ENCODE results near the gene TBCA. TPM values are rescaled to one million over a fixed set of nuclear protein-coding genes. Genes with fewer than 3 reads are reported as not detected.

Gene TBCA
- polyA plus RNA-seq, 1 donor = 206 TPM

- H3K27ac ChIP-seq (ENCODE audit: low read length) = no peak overlapping the region
- H3K4me1 ChIP-seq (ENCODE audit: control insufficient read depth, insufficient read depth, low read length) = no peaks in the 10 kb centered on the region
- no peaks in the 10 kb centered on the region for H3K9me3 ChIP-seq (ENCODE audit: control insufficient read depth, low read depth, low read length)
- H3K36me3 ChIP-seq (ENCODE audit: control insufficient read depth, insufficient read depth, low read length) = peaks cover 7% of the 10 kb centered on the region
- no peaks in the 10 kb centered on the region for H3K27me3 ChIP-seq (ENCODE audit: control insufficient read depth, insufficient read depth, low read length)
- no peak for DNase-seq
- no peak overlapping the region for H3K4me3 ChIP-seq (ENCODE audit: low read length)
- WGBS (ENCODE audit: insufficient coverage, low lambda C conversion rate) = 100% methylated on average over 1 of the region's 6 CpGs
Observed at GRCh38 chr5:77683171-77683732, 92.9 kb downstream of the TBCA start.

GRCh38 chr5:77670526-77670925 lies 105.6 kb downstream of the TBCA start:
- H3K4me3 ChIP-seq (ENCODE audit: low read length) = no peak overlapping the region
- no peak overlapping the region for H3K27ac ChIP-seq (ENCODE audit: low read length)
- H3K36me3 ChIP-seq (ENCODE audit: control insufficient read depth, insufficient read depth, low read length) = no peaks in the 10 kb centered on the region
- WGBS (ENCODE audit: insufficient coverage, low lambda C conversion rate) = no CpG with 5 or more reads among the region's 3 CpGs
- H3K27me3 ChIP-seq (ENCODE audit: control insufficient read depth, insufficient read depth, low read length) = peaks cover 25% of the 10 kb centered on the region
- no peaks in the 10 kb centered on the region for H3K4me1 ChIP-seq (ENCODE audit: control insufficient read depth, insufficient read depth, low read length)
- DNase-seq = no peak
- no peaks in the 10 kb centered on the region for H3K9me3 ChIP-seq (ENCODE audit: control insufficient read depth, low read depth, low read length)

GRCh38 chr5:77669677-77670076 lies 106.5 kb downstream of the TBCA start:
- Histone ChIP-seq H3K4me1 (ENCODE audit: control insufficient read depth, insufficient read depth, low read length) (no peaks in the 10 kb centered on the region), H3K4me3 (ENCODE audit: low read length) (no peak overlapping the region), H3K9me3 (ENCODE audit: control insufficient read depth, low read depth, low read length) (no peaks in the 10 kb centered on the region), H3K27me3 (ENCODE audit: control insufficient read depth, insufficient read depth, low read length) (peaks cover 27% of the 10 kb centered on the region), H3K36me3 (ENCODE audit: control insufficient read depth, insufficient read depth, low read length) (no peaks in the 10 kb centered on the region), H3K27ac (ENCODE audit: low read length) (no peak overlapping the region)
- no peak for DNase-seq
- no CpG with 5 or more reads among the region's 1 CpG for WGBS (ENCODE audit: insufficient coverage, low lambda C conversion rate)

GRCh38 chr5:77663090-77663863 lies 112.9 kb downstream of the TBCA start:
- WGBS (ENCODE audit: insufficient coverage, low lambda C conversion rate) = 100% methylated on average over 3 of the region's 7 CpGs
- H3K27me3 ChIP-seq (ENCODE audit: control insufficient read depth, insufficient read depth, low read length) = peaks cover 26% of the 10 kb centered on the region
- DNase-seq = no peak

GRCh38 chr5:77662635-77663034 lies 113.5 kb downstream of the TBCA start:
- DNase-seq = no peak
- Histone ChIP-seq H3K36me3 (ENCODE audit: control insufficient read depth, insufficient read depth, low read length) (no peaks in the 10 kb centered on the region), H3K4me3 (ENCODE audit: low read length) (no peak overlapping the region), H3K27ac (ENCODE audit: low read length) (no peak overlapping the region), H3K4me1 (ENCODE audit: control insufficient read depth, insufficient read depth, low read length) (no peaks in the 10 kb centered on the region), H3K27me3 (ENCODE audit: control insufficient read depth, insufficient read depth, low read length) (peaks cover 26% of the 10 kb centered on the region), H3K9me3 (ENCODE audit: control insufficient read depth, low read depth, low read length) (no peaks in the 10 kb centered on the region)

More at GRCh38 chr5:77663090-77663863, 112.9 kb downstream of the TBCA start:
- no peak overlapping the region for H3K4me3 ChIP-seq (ENCODE audit: low read length)
- no peaks in the 10 kb centered on the region for H3K9me3 ChIP-seq (ENCODE audit: control insufficient read depth, low read depth, low read length)
- H3K4me1 ChIP-seq (ENCODE audit: control insufficient read depth, insufficient read depth, low read length) = no peaks in the 10 kb centered on the region
- no peak overlapping the region for H3K27ac ChIP-seq (ENCODE audit: low read length)
- no peaks in the 10 kb centered on the region for H3K36me3 ChIP-seq (ENCODE audit: control insufficient read depth, insufficient read depth, low read length)

GRCh38 chr5:77658662-77659061 lies 117.5 kb downstream of the TBCA start:
- DNase-seq = no peak
- Histone ChIP-seq H3K4me1 (ENCODE audit: control insufficient read depth, insufficient read depth, low read length) (no peaks in the 10 kb centered on the region), H3K27me3 (ENCODE audit: control insufficient read depth, insufficient read depth, low read length) (peaks cover 24% of the 10 kb centered on the region), H3K36me3 (ENCODE audit: control insufficient read depth, insufficient read depth, low read length) (no peaks in the 10 kb centered on the region), H3K27ac (ENCODE audit: low read length) (no peak overlapping the region), H3K4me3 (ENCODE audit: low read length) (no peak overlapping the region), H3K9me3 (ENCODE audit: control insufficient read depth, low read depth, low read length) (no peaks in the 10 kb centered on the region)

- Histone ChIP-seq H3K27me3 (ENCODE audit: control insufficient read depth, insufficient read depth, low read length) (peaks cover 78% of the 10 kb centered on the region), H3K4me3 (ENCODE audit: low read length) (no peak overlapping the region), H3K4me1 (ENCODE audit: control insufficient read depth, insufficient read depth, low read length) (no peaks in the 10 kb centered on the region), H3K27ac (ENCODE audit: low read length) (no peak overlapping the region), H3K9me3 (ENCODE audit: control insufficient read depth, low read depth, low read length) (no peaks in the 10 kb centered on the region), H3K36me3 (ENCODE audit: control insufficient read depth, insufficient read depth, low read length) (no peaks in the 10 kb centered on the region)
- DNase-seq = no peak
- no CpG with 5 or more reads among the region's 2 CpGs for WGBS (ENCODE audit: insufficient coverage, low lambda C conversion rate)
Observed at GRCh38 chr5:77651343-77651742, 124.8 kb downstream of the TBCA start.

GRCh38 chr5:77650686-77651085 lies 125.5 kb downstream of the TBCA start:
- Histone ChIP-seq H3K4me1 (ENCODE audit: control insufficient read depth, insufficient read depth, low read length) (no peaks in the 10 kb centered on the region), H3K9me3 (ENCODE audit: control insufficient read depth, low read depth, low read length) (peaks cover 4% of the 10 kb centered on the region), H3K27me3 (ENCODE audit: control insufficient read depth, insufficient read depth, low read length) (peaks cover 84% of the 10 kb centered on the region), H3K36me3 (ENCODE audit: control insufficient read depth, insufficient read depth, low read length) (no peaks in the 10 kb centered on the region), H3K4me3 (ENCODE audit: low read length) (no peak overlapping the region), H3K27ac (ENCODE audit: low read length) (no peak overlapping the region)
- no CpG with 5 or more reads among the region's 1 CpG for WGBS (ENCODE audit: insufficient coverage, low lambda C conversion rate)
- no peak for DNase-seq

- H3K36me3 ChIP-seq (ENCODE audit: control insufficient read depth, insufficient read depth, low read length) = no peaks in the 10 kb centered on the region
- peaks cover 90% of the 10 kb centered on the region for H3K27me3 ChIP-seq (ENCODE audit: control insufficient read depth, insufficient read depth, low read length)
- no peak for DNase-seq
- H3K9me3 ChIP-seq (ENCODE audit: control insufficient read depth, low read depth, low read length) = peaks cover 5% of the 10 kb centered on the region
- WGBS (ENCODE audit: insufficient coverage, low lambda C conversion rate) = no CpG with 5 or more reads among the region's 2 CpGs
- no peak overlapping the region for H3K27ac ChIP-seq (ENCODE audit: low read length)
- no peak overlapping the region for H3K4me3 ChIP-seq (ENCODE audit: low read length)
- no peaks in the 10 kb centered on the region for H3K4me1 ChIP-seq (ENCODE audit: control insufficient read depth, insufficient read depth, low read length)
Observed at GRCh38 chr5:77649776-77650175, 126.4 kb downstream of the TBCA start.

GRCh38 chr5:77645995-77646639 lies 130.0 kb downstream of the TBCA start:
- Histone ChIP-seq H3K27ac (ENCODE audit: low read length) (no peak overlapping the region), H3K36me3 (ENCODE audit: control insufficient read depth, insufficient read depth, low read length) (no peaks in the 10 kb centered on the region), H3K9me3 (ENCODE audit: control insufficient read depth, low read depth, low read length) (peaks cover 5% of the 10 kb centered on the region), H3K4me3 (ENCODE audit: low read length) (no peak overlapping the region), H3K4me1 (ENCODE audit: control insufficient read depth, insufficient read depth, low read length) (peaks cover 3% of the 10 kb centered on the region), H3K27me3 (ENCODE audit: control insufficient read depth, insufficient read depth, low read length) (peaks cover 96% of the 10 kb centered on the region)
- 20% methylated on average over 1 of the region's 11 CpGs for WGBS (ENCODE audit: insufficient coverage, low lambda C conversion rate)
- DNase-seq = no peak

Measured in large intestine (tissue), 3 donors.